AG09319 (cell line): Measurements from ENCODE around the gene DNAI4.
"Not testable (repeated sequence)": the region's sequence is repeated elsewhere in the genome, so short reads cannot be mapped to it uniquely, and the experiment has no call there.

ENCODE experiments used
- DNase-seq: peaks from one replicate; pipeline ENCODE4 v3.0.0-alpha.2; 2010; ENCODE audit warnings: low read depth; ENCODE audit errors: extremely low read depth
- TF ChIP-seq, protein P1 (sequence below): IDR thresholded peaks from 2 replicates; pipeline ENCODE4 v1.5.1; 2011; ENCODE audit warnings: low read depth, mild to moderate bottlenecking, inconsistent platforms, low read length, moderate library complexity

DNAI4 gene, protein sequence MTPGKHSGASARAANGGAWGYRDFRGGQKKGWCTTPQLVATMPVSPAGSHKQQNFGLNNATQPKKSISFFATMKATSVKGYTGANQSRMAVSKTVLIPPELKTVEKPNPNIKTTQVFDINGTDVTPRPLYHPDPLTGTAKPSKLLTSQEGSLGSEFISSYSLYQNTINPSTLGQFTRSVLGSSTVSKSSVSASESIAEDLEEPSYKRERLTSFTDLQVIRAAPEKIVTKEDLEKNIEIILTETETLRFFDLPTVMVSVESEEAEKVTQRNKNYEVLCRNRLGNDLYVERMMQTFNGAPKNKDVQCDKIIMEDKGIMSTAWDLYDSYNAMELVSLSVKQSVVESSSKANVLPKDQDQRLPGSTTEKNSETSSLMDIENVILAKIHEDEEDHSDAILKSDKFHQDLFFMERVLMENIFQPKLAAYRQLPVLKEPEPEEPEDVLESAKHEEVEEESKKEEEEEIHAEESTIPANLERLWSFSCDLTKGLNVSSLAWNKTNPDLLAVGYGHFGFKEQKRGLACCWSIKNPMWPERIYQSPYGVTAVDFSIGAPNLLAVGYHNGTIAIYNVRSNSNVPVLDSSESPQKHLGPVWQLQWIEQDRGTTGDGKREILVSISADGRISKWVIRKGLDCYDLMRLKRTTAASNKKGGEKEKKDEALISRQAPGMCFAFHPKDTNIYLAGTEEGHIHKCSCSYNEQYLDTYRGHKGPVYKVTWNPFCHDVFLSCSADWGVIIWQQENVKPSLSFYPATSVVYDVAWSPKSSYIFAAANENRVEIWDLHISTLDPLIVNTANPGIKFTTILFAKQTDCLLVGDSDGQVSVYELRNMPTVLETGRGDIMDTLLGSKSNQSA

DNA sequence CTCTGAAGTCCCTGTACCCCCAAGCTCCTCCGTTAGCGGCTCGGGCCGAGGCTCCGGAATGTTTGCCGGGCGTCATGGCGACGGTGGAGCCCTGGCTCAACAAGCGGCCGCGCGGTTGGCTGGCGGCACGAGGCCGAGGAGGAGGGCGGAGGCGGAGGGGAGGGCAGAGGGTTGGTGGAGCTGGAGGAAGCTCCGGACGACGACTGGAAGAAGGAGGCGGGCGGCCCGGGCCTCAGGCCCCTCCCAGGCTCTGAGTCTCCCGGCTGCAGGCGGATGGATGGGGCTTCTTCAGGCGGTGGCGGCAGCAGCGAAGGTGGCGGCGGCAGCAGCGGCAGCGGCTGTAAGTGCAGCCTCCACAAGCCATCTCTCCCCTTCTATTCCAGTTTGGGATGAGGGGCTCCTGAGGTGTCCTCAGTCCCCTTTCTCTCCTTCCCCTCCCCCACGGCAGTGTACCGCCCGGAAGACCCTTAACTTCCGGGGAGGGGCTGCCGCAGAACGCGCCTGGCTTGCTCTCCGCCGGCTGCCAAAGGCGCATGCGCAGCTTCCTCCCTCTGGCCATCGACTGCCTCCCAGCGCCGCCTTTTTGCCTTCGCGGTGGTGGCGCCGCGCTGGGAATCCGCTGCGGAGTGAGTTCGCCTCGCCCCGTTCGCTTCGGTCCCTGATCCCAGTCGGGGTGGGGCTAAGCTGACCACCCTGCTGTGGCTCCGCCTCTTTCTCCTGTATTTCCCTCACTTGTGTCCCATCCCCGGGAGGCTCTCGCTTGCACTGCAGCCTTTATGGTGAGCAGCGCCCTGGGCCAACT lies at the start of gene DNAI4, which contains the start of gene MIER1:
Gene DNAI4 (minus strand): TSS at position 101 of the 802 bp plus-strand sequence. CDS start 25 bp downstream, at position 76.
Gene MIER1 (plus strand): TSS at position 235 of the 802 bp plus-strand sequence. CDS start 39 bp downstream, at position 274.
- peak; percentile 98 for DNase-seq
- TF ChIP-seq, protein P1, sequence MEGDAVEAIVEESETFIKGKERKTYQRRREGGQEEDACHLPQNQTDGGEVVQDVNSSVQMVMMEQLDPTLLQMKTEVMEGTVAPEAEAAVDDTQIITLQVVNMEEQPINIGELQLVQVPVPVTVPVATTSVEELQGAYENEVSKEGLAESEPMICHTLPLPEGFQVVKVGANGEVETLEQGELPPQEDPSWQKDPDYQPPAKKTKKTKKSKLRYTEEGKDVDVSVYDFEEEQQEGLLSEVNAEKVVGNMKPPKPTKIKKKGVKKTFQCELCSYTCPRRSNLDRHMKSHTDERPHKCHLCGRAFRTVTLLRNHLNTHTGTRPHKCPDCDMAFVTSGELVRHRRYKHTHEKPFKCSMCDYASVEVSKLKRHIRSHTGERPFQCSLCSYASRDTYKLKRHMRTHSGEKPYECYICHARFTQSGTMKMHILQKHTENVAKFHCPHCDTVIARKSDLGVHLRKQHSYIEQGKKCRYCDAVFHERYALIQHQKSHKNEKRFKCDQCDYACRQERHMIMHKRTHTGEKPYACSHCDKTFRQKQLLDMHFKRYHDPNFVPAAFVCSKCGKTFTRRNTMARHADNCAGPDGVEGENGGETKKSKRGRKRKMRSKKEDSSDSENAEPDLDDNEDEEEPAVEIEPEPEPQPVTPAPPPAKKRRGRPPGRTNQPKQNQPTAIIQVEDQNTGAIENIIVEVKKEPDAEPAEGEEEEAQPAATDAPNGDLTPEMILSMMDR, result peak; percentile 26

DNA sequence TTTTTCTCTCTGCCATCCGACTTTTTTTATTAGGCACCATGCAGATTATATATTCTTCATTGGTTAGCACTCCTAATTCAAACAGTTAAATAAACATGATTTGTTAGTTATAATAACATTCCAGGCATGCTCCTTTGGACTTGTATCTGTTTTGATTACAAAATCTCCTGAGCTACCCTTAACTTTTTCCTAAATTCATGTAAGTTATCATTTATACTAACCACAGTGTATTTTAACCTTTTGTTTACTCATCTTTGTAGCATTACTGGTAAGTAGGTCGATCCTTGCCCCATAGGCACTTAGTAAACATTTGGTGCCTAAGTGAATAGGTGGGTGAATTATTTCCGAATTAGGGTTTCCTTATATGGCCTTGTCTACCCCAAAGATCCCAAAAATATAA lies 43.9 kb upstream of the DNAI4 start:
- TF ChIP-seq, protein P1, result no peak
- DNase-seq, result no peak

DNA sequence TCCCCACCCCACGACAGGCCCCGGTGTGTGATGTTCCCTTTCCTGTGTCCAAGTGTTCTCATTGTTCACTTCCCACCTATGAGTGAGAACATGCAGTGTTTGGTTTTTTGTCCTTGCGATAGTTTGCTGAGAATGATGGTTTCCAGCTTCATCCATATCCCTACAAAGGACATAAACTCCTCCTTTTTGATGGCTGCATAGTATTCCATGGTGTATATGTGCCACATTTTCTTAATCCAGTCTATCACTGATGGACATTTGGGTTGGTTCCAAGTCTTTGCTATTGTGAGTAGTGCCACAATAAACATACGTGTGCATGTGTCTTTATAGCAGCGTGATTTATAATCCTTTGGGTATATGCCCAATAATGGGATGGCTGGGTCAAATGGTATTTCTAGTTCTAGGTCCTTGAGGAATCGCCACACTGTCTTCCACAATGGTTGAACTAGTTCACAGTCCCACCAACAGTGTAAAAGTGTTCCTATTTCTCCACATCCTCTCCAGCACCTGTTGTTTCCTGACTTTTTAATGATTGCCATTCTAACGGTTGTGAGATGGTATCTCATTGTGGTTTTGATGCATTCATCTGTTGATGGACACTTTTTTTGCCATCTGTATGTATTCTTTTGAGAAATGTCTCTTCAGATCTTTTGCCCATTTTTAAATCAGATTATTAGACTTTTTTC lies 41.7 kb upstream of the DNAI4 start:
- DNase-seq, result not testable (repeated sequence)

DNA sequence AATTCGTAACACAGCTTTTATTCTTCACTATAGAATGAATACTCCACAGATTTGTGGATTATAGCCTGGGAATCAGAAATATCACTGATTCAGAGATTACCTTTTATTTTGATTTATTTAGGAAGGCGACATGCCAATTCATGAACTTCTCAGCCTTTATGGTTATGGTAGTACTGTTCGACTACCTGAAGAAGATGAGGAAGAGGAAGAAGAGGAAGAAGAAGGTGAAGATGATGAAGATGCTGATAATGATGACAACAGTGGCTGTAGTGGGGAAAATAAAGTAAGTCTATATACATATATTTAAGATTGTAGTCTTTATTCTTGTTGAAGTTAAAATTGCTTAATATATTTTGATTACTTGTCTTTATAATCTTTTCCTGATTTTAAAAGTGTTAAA lies 33.3 kb upstream of the DNAI4 start:
- TF ChIP-seq, protein P1, result no peak
- DNase-seq, result no peak

DNA sequence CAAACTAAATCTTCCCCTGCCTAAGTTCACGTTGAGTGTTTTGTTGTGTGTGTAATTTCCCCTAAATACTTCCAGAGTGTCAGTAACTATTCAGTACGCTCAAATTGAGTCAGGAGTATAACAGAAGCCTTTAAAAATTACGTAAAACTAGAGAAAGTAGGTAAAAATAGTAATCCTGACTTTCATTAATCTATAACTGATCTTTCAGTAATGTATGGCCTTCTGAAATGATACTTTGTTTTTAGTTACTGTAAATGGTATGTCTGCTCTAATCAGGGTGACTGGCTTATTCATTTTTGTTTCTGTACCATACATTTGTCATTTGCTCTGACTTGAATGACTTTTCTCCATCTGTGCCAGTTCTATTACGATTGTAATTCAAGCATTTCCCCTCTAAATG lies 29.6 kb upstream of the DNAI4 start:
- TF ChIP-seq, protein P1, result no peak
- no peak for DNase-seq

DNA sequence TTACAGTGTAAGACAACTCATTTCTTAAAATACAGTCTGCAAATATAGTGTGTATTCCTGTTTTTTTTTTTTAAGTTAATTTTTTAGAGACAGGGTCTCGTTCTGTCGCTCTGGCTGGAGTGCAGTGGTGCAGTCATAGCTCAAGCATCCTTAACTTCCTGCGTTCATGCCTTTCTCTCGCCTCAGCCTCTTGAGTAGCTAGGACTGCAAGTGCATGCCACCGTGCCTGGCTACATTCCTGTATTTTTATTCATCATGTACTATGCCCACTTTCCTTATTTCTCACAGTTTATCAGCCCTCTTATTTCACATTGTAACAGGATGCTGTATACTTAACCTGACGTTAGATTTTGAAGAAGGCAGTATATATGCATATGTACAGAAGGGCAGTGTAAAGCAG lies 26.9 kb upstream of the DNAI4 start:
- TF ChIP-seq, protein P1, result no peak
- no peak for DNase-seq

DNA sequence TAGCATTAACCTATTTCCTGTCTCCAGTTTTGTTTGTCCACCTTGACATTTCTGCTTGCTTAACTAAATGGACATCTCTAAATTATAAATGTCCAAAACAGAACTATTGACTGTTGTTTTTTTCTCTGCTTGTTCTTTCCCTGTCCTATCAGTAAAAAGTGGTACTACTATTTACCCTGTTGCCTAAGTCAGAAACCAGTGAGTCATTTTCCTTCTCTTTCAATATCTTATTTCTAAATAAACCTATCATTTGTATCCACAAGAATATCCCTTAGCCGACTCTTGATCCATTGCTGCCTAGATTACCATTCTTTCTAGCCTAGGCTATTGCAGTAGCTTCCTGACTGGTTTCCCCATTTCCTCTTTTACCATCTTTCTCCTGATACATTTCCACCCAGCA lies 22.6 kb upstream of the DNAI4 start:
- no peak for DNase-seq
- TF ChIP-seq, protein P1, result no peak
